ENCODE data around the gene RAPGEF2.

The RAPGEF2 gene

DNA sequence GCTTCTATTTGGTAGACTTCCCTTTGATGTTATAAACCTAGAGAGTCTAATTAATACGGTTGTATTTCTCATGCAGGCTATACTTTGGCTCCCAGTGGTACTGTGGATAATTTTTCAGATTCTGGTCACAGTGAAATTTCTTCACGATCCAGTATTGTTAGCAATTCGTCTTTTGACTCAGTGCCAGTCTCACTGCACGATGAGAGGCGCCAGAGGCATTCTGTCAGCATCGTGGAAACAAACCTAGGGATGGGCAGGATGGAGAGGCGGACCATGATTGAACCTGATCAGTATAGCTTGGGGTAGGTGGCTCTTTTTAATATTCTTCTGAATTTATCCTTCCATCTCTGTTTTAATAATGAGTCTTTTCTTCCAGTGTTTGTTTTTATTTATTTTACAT, 249.7 kb downstream of the RAPGEF2 start:
- Mint-ChIP-seq H3K9me3 (ENCODE audit: low read depth) (no peaks in the 10 kb centered on the region), H3K4me1 (ENCODE audit: low read depth) (no peaks in the 10 kb centered on the region)

DNA sequence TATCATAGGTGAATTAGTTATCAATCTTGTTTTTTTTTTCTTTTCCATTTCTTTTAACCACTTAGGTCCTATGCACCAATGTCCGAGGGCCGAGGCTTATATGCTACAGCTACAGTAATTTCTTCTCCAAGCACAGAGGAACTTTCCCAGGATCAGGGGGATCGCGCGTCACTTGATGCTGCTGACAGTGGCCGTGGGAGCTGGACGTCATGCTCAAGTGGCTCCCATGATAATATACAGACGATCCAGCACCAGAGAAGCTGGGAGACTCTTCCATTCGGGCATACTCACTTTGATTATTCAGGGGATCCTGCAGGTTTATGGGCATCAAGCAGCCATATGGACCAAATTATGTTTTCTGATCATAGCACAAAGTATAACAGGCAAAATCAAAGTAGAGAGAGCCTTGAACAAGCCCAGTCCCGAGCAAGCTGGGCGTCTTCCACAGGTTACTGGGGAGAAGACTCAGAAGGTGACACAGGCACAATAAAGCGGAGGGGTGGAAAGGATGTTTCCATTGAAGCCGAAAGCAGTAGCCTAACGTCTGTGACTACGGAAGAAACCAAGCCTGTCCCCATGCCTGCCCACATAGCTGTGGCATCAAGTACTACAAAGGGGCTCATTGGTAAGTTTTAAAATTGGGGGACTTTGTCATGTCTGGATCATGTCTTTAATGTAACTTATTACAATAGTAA, 250.7 kb downstream of the RAPGEF2 start:
- Mint-ChIP-seq H3K27me3 (no peaks in the 10 kb centered on the region), H3K4me1 (ENCODE audit: low read depth) (no peaks in the 10 kb centered on the region), H3K4me3 (no peak overlapping the region), H3K36me3 (peaks cover 31% of the 10 kb centered on the region), H3K27ac (no peak overlapping the region), H3K9me3 (ENCODE audit: low read depth) (no peaks in the 10 kb centered on the region)

More for the DNA sequence above, 249.7 kb downstream of the RAPGEF2 start:
- Mint-ChIP-seq H3K36me3 (peaks cover 35% of the 10 kb centered on the region), H3K27ac (no peak overlapping the region), H3K4me3 (no peak overlapping the region), H3K27me3 (no peaks in the 10 kb centered on the region)

DNA sequence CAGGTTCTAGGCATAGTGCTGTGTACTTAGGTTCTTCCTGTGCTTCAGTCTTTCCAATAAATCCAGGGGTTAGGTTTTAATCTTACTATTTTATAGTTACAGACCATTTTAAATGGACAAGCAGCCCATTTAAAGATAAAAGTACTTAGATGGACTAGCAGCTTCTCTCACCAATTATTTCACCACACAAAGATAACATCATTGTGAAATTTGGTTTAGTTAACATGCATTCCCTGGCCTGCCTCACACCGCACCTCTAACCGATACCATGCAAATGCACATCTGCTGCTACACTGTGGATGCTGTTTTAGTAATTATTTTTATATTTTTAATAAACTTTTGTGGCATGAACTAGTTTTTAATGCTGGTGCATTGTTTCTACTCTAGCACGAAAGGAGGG, 252.6 kb downstream of the RAPGEF2 start:
- Mint-ChIP-seq H3K4me1 (ENCODE audit: low read depth) (no peaks in the 10 kb centered on the region), H3K9me3 (ENCODE audit: low read depth) (no peaks in the 10 kb centered on the region), H3K36me3 (peaks cover 39% of the 10 kb centered on the region), H3K27ac (no peak overlapping the region), H3K4me3 (no peak overlapping the region), H3K27me3 (no peaks in the 10 kb centered on the region)

DNA sequence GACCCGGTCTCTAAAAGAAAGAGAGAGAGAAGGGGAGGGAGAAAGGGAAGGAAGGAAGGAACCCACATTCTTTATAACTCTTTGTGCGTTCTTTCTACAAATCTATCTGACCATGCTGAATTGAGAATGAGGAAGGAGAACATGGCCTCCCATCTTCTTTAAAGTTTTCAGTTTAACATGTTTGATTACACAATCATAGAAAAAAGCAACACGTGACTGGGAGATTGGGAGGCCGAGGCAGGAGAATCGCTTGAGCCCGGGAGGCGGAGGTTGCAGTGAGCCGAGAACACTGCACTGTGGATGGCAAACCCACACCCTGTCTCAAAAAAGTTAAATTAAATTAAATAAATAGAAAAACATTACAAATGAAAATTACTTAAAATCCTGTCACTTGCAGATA, 254.5 kb downstream of the RAPGEF2 start:
- H3K9me3 Mint-ChIP-seq (ENCODE audit: low read depth) = no peaks in the 10 kb centered on the region

DNA sequence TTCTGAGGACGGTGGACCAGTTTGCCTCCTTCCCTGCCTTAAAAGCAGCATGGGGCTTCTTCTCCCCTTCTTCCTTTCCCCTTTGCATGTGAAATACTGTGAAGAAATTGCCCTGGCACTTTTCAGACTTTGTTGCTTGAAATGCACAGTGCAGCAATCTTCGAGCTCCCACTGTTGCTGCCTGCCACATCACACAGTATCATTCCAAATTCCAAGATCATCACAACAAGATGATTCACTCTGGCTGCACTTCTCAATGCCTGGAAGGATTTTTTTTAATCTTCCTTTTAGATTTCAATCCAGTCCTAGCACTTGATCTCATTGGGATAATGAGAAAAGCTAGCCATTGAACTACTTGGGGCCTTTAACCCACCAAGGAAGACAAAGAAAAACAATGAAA, 255.3 kb downstream of the RAPGEF2 start:
- H3K4me1 Mint-ChIP-seq (ENCODE audit: low read depth) = no peaks in the 10 kb centered on the region
- peaks cover 34% of the 10 kb centered on the region for H3K36me3 Mint-ChIP-seq
- H3K27ac Mint-ChIP-seq = no peak overlapping the region
- no peak overlapping the region for H3K4me3 Mint-ChIP-seq
- H3K9me3 Mint-ChIP-seq (ENCODE audit: low read depth) = no peaks in the 10 kb centered on the region
- H3K27me3 Mint-ChIP-seq = no peaks in the 10 kb centered on the region

More for the DNA sequence above, 254.5 kb downstream of the RAPGEF2 start:
- Mint-ChIP-seq H3K4me3 (no peak overlapping the region), H3K36me3 (peaks cover 35% of the 10 kb centered on the region), H3K27ac (no peak overlapping the region), H3K27me3 (no peaks in the 10 kb centered on the region), H3K4me1 (ENCODE audit: low read depth) (no peaks in the 10 kb centered on the region)

DNA sequence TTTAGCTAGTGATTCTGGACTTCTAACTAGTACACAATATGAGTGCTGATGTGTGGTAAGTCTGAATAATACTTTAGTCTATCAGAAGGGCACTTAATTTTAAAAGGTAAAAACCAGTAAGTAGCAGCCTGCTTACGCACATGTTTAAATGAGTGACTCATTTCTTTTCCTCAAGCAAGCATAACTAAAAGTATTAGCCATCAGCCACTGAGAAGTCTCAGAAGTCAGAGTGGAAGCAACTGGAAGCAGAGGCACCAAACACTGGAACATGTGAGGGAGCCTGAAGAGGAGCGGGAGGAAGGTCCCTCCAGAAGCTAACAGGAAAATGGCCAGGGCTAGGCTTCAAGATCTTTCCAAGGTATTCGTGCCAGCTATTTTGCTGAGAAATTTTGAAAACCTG, 257.7 kb downstream of the RAPGEF2 start:
- H3K27ac Mint-ChIP-seq = no peak overlapping the region
- no peak overlapping the region for H3K4me3 Mint-ChIP-seq
- H3K27me3 Mint-ChIP-seq = no peaks in the 10 kb centered on the region
- H3K4me1 Mint-ChIP-seq (ENCODE audit: low read depth) = no peaks in the 10 kb centered on the region
- no peaks in the 10 kb centered on the region for H3K9me3 Mint-ChIP-seq (ENCODE audit: low read depth)
- peaks cover 20% of the 10 kb centered on the region for H3K36me3 Mint-ChIP-seq

DNA sequence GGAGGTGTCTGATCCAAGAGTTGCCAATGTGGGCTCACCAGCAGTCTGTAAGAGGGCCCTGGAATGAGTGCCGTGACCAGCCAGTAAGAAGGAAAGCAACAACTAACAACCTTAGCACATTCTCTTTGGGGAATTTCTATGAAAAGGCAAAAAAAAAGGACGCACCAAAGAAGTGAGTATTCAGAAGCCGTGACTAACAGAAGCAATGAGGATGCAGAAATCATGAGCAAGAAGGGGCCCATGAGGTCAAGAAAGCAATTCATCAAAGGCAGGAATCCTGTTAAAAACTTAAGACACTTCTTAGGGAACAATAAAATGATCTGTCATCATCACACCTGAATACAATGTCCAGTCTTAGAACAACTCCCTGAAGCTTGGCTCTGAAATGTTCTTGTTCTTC, 260.5 kb downstream of the RAPGEF2 start:
- H3K27me3 Mint-ChIP-seq = peaks cover 7% of the 10 kb centered on the region
- H3K27ac Mint-ChIP-seq = no peak overlapping the region
- no peaks in the 10 kb centered on the region for H3K9me3 Mint-ChIP-seq (ENCODE audit: low read depth)
- H3K4me3 Mint-ChIP-seq = no peak overlapping the region
- peaks cover 15% of the 10 kb centered on the region for H3K36me3 Mint-ChIP-seq
- no peaks in the 10 kb centered on the region for H3K4me1 Mint-ChIP-seq (ENCODE audit: low read depth)

DNA sequence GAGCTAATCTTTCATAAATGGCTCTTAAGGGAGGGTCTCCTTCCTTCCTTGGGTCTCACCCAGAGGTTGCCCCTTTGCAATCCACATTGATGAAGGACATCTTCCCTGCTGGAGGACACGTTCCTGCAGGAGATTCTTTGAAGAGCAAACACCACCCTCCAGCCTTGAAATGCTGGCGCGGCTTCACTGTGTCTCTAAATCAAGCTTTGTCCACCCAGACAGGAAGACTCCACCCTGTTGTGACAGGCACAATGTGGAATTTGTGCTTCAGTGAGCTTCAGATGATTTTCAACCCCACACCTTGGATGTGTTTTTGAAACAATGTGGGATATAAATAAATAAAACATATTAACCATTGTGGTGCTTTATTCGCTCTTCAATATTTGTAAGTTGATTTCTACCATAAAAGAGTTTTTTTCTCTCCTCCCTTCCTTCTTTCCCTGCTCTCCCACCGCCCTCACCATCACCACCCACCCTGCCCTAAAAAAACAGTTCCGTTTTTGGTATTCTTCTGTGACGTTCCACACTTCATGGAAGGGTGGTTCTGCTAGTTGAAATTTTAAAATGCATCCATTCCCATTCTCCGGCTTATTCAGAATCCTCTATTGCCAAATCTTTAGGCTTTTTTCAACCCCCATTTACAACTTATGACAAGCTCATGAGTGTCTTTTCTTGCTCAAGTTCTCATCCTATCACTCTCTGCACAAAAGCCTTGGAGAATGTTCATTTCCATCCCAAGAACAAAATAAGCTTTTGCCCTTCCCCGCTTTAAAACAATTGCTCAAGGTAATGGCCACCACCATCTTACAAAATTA, 264.3 kb downstream of the RAPGEF2 start:
- Mint-ChIP-seq H3K4me3 (no peak overlapping the region), H3K36me3 (no peaks in the 10 kb centered on the region), H3K9me3 (ENCODE audit: low read depth) (no peaks in the 10 kb centered on the region), H3K27me3 (peaks cover 20% of the 10 kb centered on the region), H3K4me1 (ENCODE audit: low read depth) (no peaks in the 10 kb centered on the region), H3K27ac (no peak overlapping the region)

DNA sequence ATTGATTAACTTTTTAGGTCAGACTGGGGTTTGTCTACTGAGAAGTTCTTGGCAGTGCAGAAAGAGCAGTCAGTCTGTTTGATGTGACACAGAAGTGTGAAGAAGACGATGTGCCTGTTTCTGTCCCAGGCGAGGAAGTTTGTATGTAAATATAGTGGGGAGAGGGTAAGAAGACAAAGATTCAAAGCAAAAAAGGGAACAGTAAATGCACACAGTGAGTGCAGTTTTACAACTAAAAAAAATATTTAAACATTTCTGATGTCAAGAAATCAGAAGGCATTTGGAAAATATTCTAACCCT, 264.9 kb downstream of the RAPGEF2 start:
- H3K4me3 Mint-ChIP-seq = no peak overlapping the region
- H3K36me3 Mint-ChIP-seq = no peaks in the 10 kb centered on the region
- no peak overlapping the region for H3K27ac Mint-ChIP-seq
- H3K27me3 Mint-ChIP-seq = peaks cover 20% of the 10 kb centered on the region
- no peaks in the 10 kb centered on the region for H3K4me1 Mint-ChIP-seq (ENCODE audit: low read depth)
- H3K9me3 Mint-ChIP-seq (ENCODE audit: low read depth) = no peaks in the 10 kb centered on the region

DNA sequence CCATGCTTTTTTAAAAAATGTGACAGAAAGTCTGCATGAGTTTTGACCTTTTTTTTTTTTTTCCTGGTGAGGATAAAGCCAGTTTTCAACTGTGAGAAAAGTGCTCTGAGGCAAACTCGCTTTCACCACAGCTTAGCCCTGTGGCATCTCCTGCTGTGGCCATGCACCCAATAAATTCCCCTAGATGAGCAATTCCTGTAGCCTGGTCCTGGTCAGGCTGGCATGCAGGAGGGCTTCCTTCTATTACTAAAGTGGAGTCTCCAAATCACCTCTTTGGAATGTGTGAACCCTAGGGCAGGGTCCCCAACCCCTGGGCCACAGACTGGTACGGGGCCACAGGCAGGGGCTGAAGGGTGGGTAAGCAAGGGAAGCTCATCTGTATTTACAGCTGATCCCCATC, 265.4 kb downstream of the RAPGEF2 start:
- peaks cover 20% of the 10 kb centered on the region for H3K27me3 Mint-ChIP-seq
- H3K27ac Mint-ChIP-seq = no peak overlapping the region
- H3K4me1 Mint-ChIP-seq (ENCODE audit: low read depth) = no peaks in the 10 kb centered on the region
- no peaks in the 10 kb centered on the region for H3K36me3 Mint-ChIP-seq
- H3K4me3 Mint-ChIP-seq = no peak overlapping the region
- no peaks in the 10 kb centered on the region for H3K9me3 Mint-ChIP-seq (ENCODE audit: low read depth)

DNA sequence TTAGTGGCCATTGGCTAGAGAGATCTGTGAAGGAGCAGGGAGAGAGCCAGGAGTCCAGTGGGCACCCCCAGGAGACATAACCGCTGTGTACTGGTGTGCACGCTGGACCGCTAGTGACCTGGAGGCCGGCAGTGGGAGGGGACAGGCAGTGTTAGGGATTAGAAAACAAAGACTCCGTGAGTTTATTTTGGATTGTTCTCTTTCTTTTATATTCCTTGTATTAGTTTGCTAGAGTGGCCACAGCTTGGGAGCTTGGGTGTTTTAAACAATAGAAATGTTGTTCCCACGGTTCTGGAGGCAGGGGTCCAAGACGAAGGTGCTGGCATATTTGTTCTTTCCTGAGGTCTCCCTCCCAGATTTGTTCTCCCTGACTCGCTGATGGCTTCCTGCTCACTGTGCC, 266.4 kb downstream of the RAPGEF2 start:
- Mint-ChIP-seq H3K27me3 (peaks cover 20% of the 10 kb centered on the region), H3K4me3 (no peak overlapping the region), H3K27ac (no peak overlapping the region), H3K36me3 (no peaks in the 10 kb centered on the region), H3K9me3 (ENCODE audit: low read depth) (no peaks in the 10 kb centered on the region), H3K4me1 (ENCODE audit: low read depth) (no peaks in the 10 kb centered on the region)

DNA sequence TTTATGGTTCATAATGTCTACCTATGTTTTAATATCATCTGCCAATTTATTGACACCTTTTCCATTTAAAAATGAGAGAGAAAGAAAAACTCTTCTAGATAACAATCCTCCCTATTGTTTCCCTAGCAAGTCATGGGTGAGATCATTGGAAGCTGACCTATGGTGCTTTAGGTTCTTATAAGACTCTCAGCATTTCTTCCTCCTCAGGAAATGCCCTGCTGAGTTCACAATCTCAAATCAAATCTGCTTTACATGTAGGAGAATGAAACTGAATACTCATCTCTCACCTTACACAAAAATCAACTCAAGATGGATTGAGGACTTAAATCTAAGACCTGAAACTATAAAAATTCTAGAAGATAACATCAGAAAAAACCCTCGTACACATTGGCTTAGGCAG, 267.4 kb downstream of the RAPGEF2 start:
- Mint-ChIP-seq H3K4me1 (ENCODE audit: low read depth) (no peaks in the 10 kb centered on the region), H3K36me3 (no peaks in the 10 kb centered on the region)

DNA sequence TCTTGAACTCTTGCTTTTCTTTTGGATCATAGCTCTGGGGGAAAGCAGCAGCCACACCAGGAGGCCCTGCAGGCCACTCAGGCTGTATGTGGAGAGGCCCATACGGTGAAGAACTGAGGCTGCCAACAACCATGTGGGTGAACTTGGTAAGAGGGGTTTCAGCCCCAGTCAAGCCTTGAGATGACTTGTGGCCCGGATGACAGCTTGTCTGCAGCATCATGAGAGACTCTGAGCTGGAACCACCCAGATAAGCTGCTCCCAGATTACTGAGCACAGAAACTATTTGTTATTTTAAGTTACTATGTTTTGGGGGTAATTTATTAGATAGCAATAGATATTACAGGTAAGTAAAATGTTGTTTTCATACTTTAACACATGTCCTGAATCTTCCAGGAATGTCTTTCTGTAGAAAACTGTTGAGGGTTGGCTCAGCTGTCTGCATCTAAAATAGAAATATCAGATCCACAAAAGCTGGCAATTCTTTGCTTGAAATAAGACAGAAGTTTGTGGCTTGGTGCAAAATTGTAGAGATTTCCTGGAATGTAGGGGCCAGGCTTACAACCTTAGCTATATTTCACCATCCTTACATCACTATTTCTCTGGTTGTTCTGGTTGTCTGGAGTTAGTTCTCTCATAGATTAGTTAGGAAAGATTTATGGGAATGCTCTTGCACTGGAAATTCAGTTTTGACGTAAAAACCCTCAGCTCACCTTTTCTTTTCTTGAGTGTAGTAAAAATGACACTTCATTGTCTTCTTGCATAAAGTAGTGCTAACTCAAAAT, 272.1 kb downstream of the RAPGEF2 start:
- H3K9me3 Mint-ChIP-seq (ENCODE audit: low read depth) = no peaks in the 10 kb centered on the region
- peaks cover 10% of the 10 kb centered on the region for H3K27me3 Mint-ChIP-seq
- no peaks in the 10 kb centered on the region for H3K36me3 Mint-ChIP-seq
- no peak overlapping the region for H3K4me3 Mint-ChIP-seq
- no peaks in the 10 kb centered on the region for H3K4me1 Mint-ChIP-seq (ENCODE audit: low read depth)
- no peak overlapping the region for H3K27ac Mint-ChIP-seq

More for the DNA sequence above, 267.4 kb downstream of the RAPGEF2 start:
- H3K27ac Mint-ChIP-seq = no peak overlapping the region
- peaks cover 20% of the 10 kb centered on the region for H3K27me3 Mint-ChIP-seq
- no peak overlapping the region for H3K4me3 Mint-ChIP-seq
- H3K9me3 Mint-ChIP-seq (ENCODE audit: low read depth) = no peaks in the 10 kb centered on the region

DNA sequence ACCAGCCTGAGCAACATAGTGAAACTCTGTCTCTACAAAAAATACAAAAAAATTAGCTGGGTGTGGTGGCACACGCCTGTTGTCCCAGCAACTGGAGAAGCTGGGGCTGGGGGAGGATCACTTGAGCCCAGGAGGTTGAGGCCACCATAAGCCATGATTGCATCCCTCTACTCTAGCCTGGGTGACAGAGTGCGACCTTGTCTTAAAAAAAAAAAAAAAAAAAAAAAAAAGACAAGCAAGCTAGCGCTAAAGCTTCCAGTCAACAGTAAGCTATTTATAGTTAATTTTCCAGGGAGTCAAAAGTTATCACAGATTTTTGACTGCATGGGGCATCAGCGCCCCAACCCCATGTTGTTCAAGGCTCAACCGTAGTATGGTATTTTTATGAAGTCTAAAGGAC, 273.4 kb downstream of the RAPGEF2 start:
- no peak overlapping the region for H3K27ac Mint-ChIP-seq
- H3K36me3 Mint-ChIP-seq = no peaks in the 10 kb centered on the region
- peaks cover 10% of the 10 kb centered on the region for H3K27me3 Mint-ChIP-seq

DNA sequence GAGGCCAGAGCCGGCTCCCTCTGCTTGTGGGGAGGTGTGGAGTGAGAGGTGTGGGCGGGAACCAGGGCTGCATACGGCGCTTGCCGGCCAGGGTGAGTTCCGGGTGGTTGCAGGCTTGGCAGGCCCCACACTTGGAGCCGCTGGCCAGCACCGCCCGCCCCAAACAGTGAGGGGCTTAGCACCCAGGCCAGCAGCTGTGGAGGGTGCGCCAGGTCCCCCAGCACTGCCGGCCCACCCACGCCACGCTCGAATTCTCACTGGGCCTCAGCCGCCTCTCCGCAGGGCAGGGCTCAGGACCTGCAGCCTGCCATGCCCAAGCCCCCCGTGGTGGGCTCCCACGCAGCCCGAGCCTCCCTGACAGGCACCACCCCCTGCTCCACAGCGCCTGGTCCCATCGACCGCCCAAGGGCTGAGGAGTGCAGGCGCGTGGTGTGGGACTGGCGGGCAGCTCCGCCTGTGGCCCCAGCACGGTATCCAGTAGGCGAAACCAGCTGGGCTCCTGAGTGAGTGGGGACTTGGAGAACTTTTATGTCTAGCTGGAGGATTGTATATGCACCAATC, 275.3 kb downstream of the RAPGEF2 start:
- H3K4me3 Mint-ChIP-seq = no peak overlapping the region
- H3K27me3 Mint-ChIP-seq = peaks cover 11% of the 10 kb centered on the region
- H3K27ac Mint-ChIP-seq = no peak overlapping the region
- no peaks in the 10 kb centered on the region for H3K4me1 Mint-ChIP-seq (ENCODE audit: low read depth)
- no peaks in the 10 kb centered on the region for H3K9me3 Mint-ChIP-seq (ENCODE audit: low read depth)
- no peaks in the 10 kb centered on the region for H3K36me3 Mint-ChIP-seq

More for the DNA sequence above, 273.4 kb downstream of the RAPGEF2 start:
- H3K4me3 Mint-ChIP-seq = no peak overlapping the region
- no peaks in the 10 kb centered on the region for H3K4me1 Mint-ChIP-seq (ENCODE audit: low read depth)
- no peaks in the 10 kb centered on the region for H3K9me3 Mint-ChIP-seq (ENCODE audit: low read depth)
